ENCODE results near the gene TBC1D4. TPM values are rescaled to one million over a fixed set of nuclear protein-coding genes. Genes with fewer than 3 reads are reported as not detected.

The TBC1D4 gene
- total RNA-seq, 1 experiment from 2014 or later: 5.5 TPM

DNA sequence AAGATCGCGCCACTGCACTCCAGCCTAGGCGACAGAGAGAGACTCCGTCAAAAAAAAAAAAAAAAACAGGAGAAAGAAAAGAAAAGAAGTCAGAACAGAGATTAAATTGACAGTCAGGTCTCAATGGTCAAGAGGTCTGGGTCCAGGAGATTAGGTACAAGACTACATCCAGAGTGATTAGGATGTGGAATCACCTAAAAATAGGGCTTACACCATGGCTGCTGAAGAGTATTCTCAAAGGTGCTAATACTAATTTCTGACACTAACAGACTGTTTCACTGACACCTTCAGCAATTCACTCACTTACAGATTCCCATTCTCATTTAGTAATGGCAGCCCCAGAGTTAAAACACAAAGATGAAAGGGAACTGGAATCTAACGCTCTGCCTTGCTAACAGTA, 91.7 kb downstream of the TBC1D4 start:
- H3K27ac ChIP-seq (ENCODE audit: low read length): no peak overlapping the region
- H3K27me3 ChIP-seq (ENCODE audit: control insufficient read depth, insufficient read depth, low read length): no peaks in the 10 kb centered on the region
- in situ Hi-C loops (cut with HindIII; ENCODE audit: low pct_unique_long_range_greater_than_20kb, low sequenced_read_pairs): no loop called here
- CTCF ChIA-PET: no interaction called here
- POLR2A ChIA-PET: no interaction called here
- H3K36me3 ChIP-seq (ENCODE audit: control insufficient read depth, insufficient read depth, low read length): no peaks in the 10 kb centered on the region
- no peaks in the 10 kb centered on the region for H3K4me1 ChIP-seq (ENCODE audit: control insufficient read depth, insufficient read depth, low read length)
- BruUV-seq (replicated peaks): no TSS peak
- ATAC-seq (no peak), DNase-seq (ENCODE audit: low read depth, low spot score) (no peak)
- intact Hi-C loops (cut with micrococcal nuclease; ENCODE audit: unreplicated experiment): no loop called here
- H3K9me3 ChIP-seq (ENCODE audit: control insufficient read depth, insufficient read depth, low read depth, low read length): no peaks in the 10 kb centered on the region
- H3K4me3 ChIP-seq (ENCODE audit: low read depth in 2 of 2, low read length in 2 of 2): no peak overlapping the region
- no peak for TF ChIP-seq SIN3A (IDR thresholded peaks at IDR 0.05; ENCODE audit: borderline replicate concordance, insufficient read depth, low read depth, low read length)
- TF ChIP-seq, protein P1, sequence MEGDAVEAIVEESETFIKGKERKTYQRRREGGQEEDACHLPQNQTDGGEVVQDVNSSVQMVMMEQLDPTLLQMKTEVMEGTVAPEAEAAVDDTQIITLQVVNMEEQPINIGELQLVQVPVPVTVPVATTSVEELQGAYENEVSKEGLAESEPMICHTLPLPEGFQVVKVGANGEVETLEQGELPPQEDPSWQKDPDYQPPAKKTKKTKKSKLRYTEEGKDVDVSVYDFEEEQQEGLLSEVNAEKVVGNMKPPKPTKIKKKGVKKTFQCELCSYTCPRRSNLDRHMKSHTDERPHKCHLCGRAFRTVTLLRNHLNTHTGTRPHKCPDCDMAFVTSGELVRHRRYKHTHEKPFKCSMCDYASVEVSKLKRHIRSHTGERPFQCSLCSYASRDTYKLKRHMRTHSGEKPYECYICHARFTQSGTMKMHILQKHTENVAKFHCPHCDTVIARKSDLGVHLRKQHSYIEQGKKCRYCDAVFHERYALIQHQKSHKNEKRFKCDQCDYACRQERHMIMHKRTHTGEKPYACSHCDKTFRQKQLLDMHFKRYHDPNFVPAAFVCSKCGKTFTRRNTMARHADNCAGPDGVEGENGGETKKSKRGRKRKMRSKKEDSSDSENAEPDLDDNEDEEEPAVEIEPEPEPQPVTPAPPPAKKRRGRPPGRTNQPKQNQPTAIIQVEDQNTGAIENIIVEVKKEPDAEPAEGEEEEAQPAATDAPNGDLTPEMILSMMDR (IDR thresholded peaks at IDR 0.05): no peak
- TF ChIP-seq POLR2AphosphoS5 (IDR thresholded peaks at IDR 0.05; ENCODE audit: low read depth, low read length): no peak
- no peak for TF ChIP-seq TCF7L2 (IDR thresholded peaks at IDR 0.05; ENCODE audit: low read depth, low read length)
- TF ChIP-seq, protein P2, sequence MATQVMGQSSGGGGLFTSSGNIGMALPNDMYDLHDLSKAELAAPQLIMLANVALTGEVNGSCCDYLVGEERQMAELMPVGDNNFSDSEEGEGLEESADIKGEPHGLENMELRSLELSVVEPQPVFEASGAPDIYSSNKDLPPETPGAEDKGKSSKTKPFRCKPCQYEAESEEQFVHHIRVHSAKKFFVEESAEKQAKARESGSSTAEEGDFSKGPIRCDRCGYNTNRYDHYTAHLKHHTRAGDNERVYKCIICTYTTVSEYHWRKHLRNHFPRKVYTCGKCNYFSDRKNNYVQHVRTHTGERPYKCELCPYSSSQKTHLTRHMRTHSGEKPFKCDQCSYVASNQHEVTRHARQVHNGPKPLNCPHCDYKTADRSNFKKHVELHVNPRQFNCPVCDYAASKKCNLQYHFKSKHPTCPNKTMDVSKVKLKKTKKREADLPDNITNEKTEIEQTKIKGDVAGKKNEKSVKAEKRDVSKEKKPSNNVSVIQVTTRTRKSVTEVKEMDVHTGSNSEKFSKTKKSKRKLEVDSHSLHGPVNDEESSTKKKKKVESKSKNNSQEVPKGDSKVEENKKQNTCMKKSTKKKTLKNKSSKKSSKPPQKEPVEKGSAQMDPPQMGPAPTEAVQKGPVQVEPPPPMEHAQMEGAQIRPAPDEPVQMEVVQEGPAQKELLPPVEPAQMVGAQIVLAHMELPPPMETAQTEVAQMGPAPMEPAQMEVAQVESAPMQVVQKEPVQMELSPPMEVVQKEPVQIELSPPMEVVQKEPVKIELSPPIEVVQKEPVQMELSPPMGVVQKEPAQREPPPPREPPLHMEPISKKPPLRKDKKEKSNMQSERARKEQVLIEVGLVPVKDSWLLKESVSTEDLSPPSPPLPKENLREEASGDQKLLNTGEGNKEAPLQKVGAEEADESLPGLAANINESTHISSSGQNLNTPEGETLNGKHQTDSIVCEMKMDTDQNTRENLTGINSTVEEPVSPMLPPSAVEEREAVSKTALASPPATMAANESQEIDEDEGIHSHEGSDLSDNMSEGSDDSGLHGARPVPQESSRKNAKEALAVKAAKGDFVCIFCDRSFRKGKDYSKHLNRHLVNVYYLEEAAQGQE (IDR thresholded peaks at IDR 0.05; ENCODE audit: insufficient read depth in 1 of 2, low read depth in 2 of 2, low read length in 1 of 2): no peak

GRCh38 chr13:75385708-75386083, 96.3 kb downstream of the TBC1D4 start:
- no peak for ATAC-seq
- no peak for DNase-seq (ENCODE audit: low read depth, low spot score)
- H3K27ac ChIP-seq (ENCODE audit: low read length): no peak overlapping the region
- CTCF ChIA-PET: no interaction called here
- no peaks in the 10 kb centered on the region for H3K36me3 ChIP-seq (ENCODE audit: control insufficient read depth, insufficient read depth, low read length)
- in situ Hi-C loops (cut with HindIII; ENCODE audit: low pct_unique_long_range_greater_than_20kb, low sequenced_read_pairs): no loop called here
- H3K4me3 ChIP-seq (ENCODE audit: low read depth in 2 of 2, low read length in 2 of 2): no peak overlapping the region
- H3K4me1 ChIP-seq (ENCODE audit: control insufficient read depth, insufficient read depth, low read length): no peaks in the 10 kb centered on the region
- BruUV-seq (replicated peaks): no TSS peak
- intact Hi-C loops (cut with micrococcal nuclease; ENCODE audit: unreplicated experiment): no loop called here
- POLR2A ChIA-PET: no interaction called here
- TF ChIP-seq SIN3A (IDR thresholded peaks at IDR 0.05; ENCODE audit: borderline replicate concordance, insufficient read depth, low read depth, low read length) (no peak), TCF7L2 (IDR thresholded peaks at IDR 0.05; ENCODE audit: low read depth, low read length) (no peak), POLR2AphosphoS5 (IDR thresholded peaks at IDR 0.05; ENCODE audit: low read depth, low read length) (no peak)
- TF ChIP-seq, protein P2 (IDR thresholded peaks at IDR 0.05; ENCODE audit: insufficient read depth in 1 of 2, low read depth in 2 of 2, low read length in 1 of 2): no peak
- TF ChIP-seq, protein P1 (IDR thresholded peaks at IDR 0.05): no peak
- H3K9me3 ChIP-seq (ENCODE audit: control insufficient read depth, insufficient read depth, low read depth, low read length): no peaks in the 10 kb centered on the region
- H3K27me3 ChIP-seq (ENCODE audit: control insufficient read depth, insufficient read depth, low read length): no peaks in the 10 kb centered on the region

Data from Panc1 (cell line).